ENCODE measurements around the gene PFKFB2.

Gene PFKFB2

GRCh38 chr1:207097871-207098324, 44.8 kb downstream of the PFKFB2 start:
- Histone ChIP-seq H2BK5ac (ENCODE audit: low read length) (no peak overlapping the region), H3K4me3 (ENCODE audit: low read length) (no peak overlapping the region), H3K79me1 (ENCODE audit: low read length) (no peaks in the 10 kb centered on the region), H2AK5ac (ENCODE audit: low read length) (no peak overlapping the region), H3K23ac (ENCODE audit: low read length) (no peak overlapping the region), H4K5ac (ENCODE audit: low read length) (no peak overlapping the region), H3K4me1 (ENCODE audit: control insufficient read depth, low read depth, low read length) (no peaks in the 10 kb centered on the region), H3K18ac (ENCODE audit: low read length) (no peak overlapping the region), H3K27ac (ENCODE audit: low read depth, low read length) (no peak overlapping the region), H3K56ac (ENCODE audit: low read length) (no peak overlapping the region), H3K4ac (ENCODE audit: low read depth, low read length) (no peak overlapping the region), H3K36me3 (ENCODE audit: control insufficient read depth, insufficient read depth, low read length) (no peaks in the 10 kb centered on the region), H3K9ac (ENCODE audit: low read length) (no peak overlapping the region), H3K4me2 (ENCODE audit: low read length) (no peak overlapping the region), H3K79me2 (ENCODE audit: control insufficient read depth, insufficient read depth, low read length) (no peaks in the 10 kb centered on the region), H2BK120ac (ENCODE audit: low read depth, low read length) (no peak overlapping the region), H4K8ac (ENCODE audit: low read depth, low read length) (no peak overlapping the region), H3K27me3 (ENCODE audit: insufficient read depth, low read length, poor library complexity) (no peaks in the 10 kb centered on the region), H2BK15ac (replicated peaks; ENCODE audit: low read depth) (no peak overlapping the region)
- WGBS (ENCODE audit: extremely low coverage, insufficient coverage, low lambda C conversion rate) = no CpG with 5 or more reads among the region's 3 CpGs
- no peak for DNase-seq

GRCh38 chr1:207101720-207102119, 48.6 kb downstream of the PFKFB2 start:
- Histone ChIP-seq H2AK5ac (ENCODE audit: low read length) (no peak overlapping the region), H4K8ac (ENCODE audit: low read depth, low read length) (no peak overlapping the region), H3K27ac (ENCODE audit: low read depth, low read length) (no peak overlapping the region), H3K9ac (ENCODE audit: low read length) (no peak overlapping the region), H2BK5ac (ENCODE audit: low read length) (no peak overlapping the region), H3K23ac (ENCODE audit: low read length) (no peak overlapping the region), H3K56ac (ENCODE audit: low read length) (no peak overlapping the region), H3K79me1 (ENCODE audit: low read length) (no peaks in the 10 kb centered on the region), H3K79me2 (ENCODE audit: control insufficient read depth, insufficient read depth, low read length) (no peaks in the 10 kb centered on the region), H3K4ac (ENCODE audit: low read depth, low read length) (no peak overlapping the region), H3K4me2 (ENCODE audit: low read length) (no peak overlapping the region), H3K27me3 (ENCODE audit: insufficient read depth, low read length, poor library complexity) (no peaks in the 10 kb centered on the region), H4K5ac (ENCODE audit: low read length) (no peak overlapping the region), H3K18ac (ENCODE audit: low read length) (no peak overlapping the region), H3K4me3 (ENCODE audit: low read length) (no peak overlapping the region), H3K36me3 (ENCODE audit: control insufficient read depth, insufficient read depth, low read length) (no peaks in the 10 kb centered on the region), H2BK15ac (replicated peaks; ENCODE audit: low read depth) (no peak overlapping the region), H2BK120ac (ENCODE audit: low read depth, low read length) (no peak overlapping the region), H3K4me1 (ENCODE audit: control insufficient read depth, low read depth, low read length) (no peaks in the 10 kb centered on the region)
- WGBS (ENCODE audit: extremely low coverage, insufficient coverage, low lambda C conversion rate) = no CpG with 5 or more reads among the region's 1 CpG
- DNase-seq = no peak

GRCh38 chr1:207102146-207102545, 49.1 kb downstream of the PFKFB2 start:
- DNase-seq = no peak

GRCh38 chr1:207102659-207103058, 49.6 kb downstream of the PFKFB2 start:
- no peak overlapping the region for H3K23ac ChIP-seq (ENCODE audit: low read length)
- no peak overlapping the region for H4K5ac ChIP-seq (ENCODE audit: low read length)
- no peak overlapping the region for H2BK5ac ChIP-seq (ENCODE audit: low read length)
- H3K36me3 ChIP-seq (ENCODE audit: control insufficient read depth, insufficient read depth, low read length) = no peaks in the 10 kb centered on the region
- no peaks in the 10 kb centered on the region for H3K27me3 ChIP-seq (ENCODE audit: insufficient read depth, low read length, poor library complexity)
- no CpG with 5 or more reads among the region's 1 CpG for WGBS (ENCODE audit: extremely low coverage, insufficient coverage, low lambda C conversion rate)
- no peaks in the 10 kb centered on the region for H3K79me2 ChIP-seq (ENCODE audit: control insufficient read depth, insufficient read depth, low read length)
- H3K56ac ChIP-seq (ENCODE audit: low read length) = no peak overlapping the region
- no peak overlapping the region for H3K4me2 ChIP-seq (ENCODE audit: low read length)
- H3K18ac ChIP-seq (ENCODE audit: low read length) = no peak overlapping the region
- no peaks in the 10 kb centered on the region for H3K79me1 ChIP-seq (ENCODE audit: low read length)
- H3K4me1 ChIP-seq (ENCODE audit: control insufficient read depth, low read depth, low read length) = no peaks in the 10 kb centered on the region
- H3K9ac ChIP-seq (ENCODE audit: low read length) = no peak overlapping the region
- H4K8ac ChIP-seq (ENCODE audit: low read depth, low read length) = no peak overlapping the region
- no peak overlapping the region for H3K4me3 ChIP-seq (ENCODE audit: low read length)
- DNase-seq = no peak
- H2BK15ac ChIP-seq (replicated peaks; ENCODE audit: low read depth) = no peak overlapping the region
- no peak overlapping the region for H3K27ac ChIP-seq (ENCODE audit: low read depth, low read length)
- H2AK5ac ChIP-seq (ENCODE audit: low read length) = no peak overlapping the region
- no peak overlapping the region for H2BK120ac ChIP-seq (ENCODE audit: low read depth, low read length)
- no peak overlapping the region for H3K4ac ChIP-seq (ENCODE audit: low read depth, low read length)

More at GRCh38 chr1:207102146-207102545, 49.1 kb downstream of the PFKFB2 start:
- Histone ChIP-seq H3K56ac (ENCODE audit: low read length) (no peak overlapping the region), H3K4me2 (ENCODE audit: low read length) (no peak overlapping the region), H3K79me1 (ENCODE audit: low read length) (no peaks in the 10 kb centered on the region), H3K79me2 (ENCODE audit: control insufficient read depth, insufficient read depth, low read length) (no peaks in the 10 kb centered on the region), H3K9ac (ENCODE audit: low read length) (no peak overlapping the region), H3K4me3 (ENCODE audit: low read length) (no peak overlapping the region), H2BK120ac (ENCODE audit: low read depth, low read length) (no peak overlapping the region), H2BK15ac (replicated peaks; ENCODE audit: low read depth) (no peak overlapping the region), H3K18ac (ENCODE audit: low read length) (no peak overlapping the region), H2AK5ac (ENCODE audit: low read length) (no peak overlapping the region), H3K27ac (ENCODE audit: low read depth, low read length) (no peak overlapping the region), H3K4ac (ENCODE audit: low read depth, low read length) (no peak overlapping the region), H3K23ac (ENCODE audit: low read length) (no peak overlapping the region), H3K36me3 (ENCODE audit: control insufficient read depth, insufficient read depth, low read length) (no peaks in the 10 kb centered on the region), H4K5ac (ENCODE audit: low read length) (no peak overlapping the region), H3K27me3 (ENCODE audit: insufficient read depth, low read length, poor library complexity) (no peaks in the 10 kb centered on the region), H2BK5ac (ENCODE audit: low read length) (no peak overlapping the region), H4K8ac (ENCODE audit: low read depth, low read length) (no peak overlapping the region), H3K4me1 (ENCODE audit: control insufficient read depth, low read depth, low read length) (no peaks in the 10 kb centered on the region)
- WGBS (ENCODE audit: extremely low coverage, insufficient coverage, low lambda C conversion rate) = no CpG with 5 or more reads among the region's 5 CpGs

- no peak within 1 kb of the TSS for H3K4me2 ChIP-seq (ENCODE audit: low read length)
- H3K4me1 ChIP-seq (ENCODE audit: control insufficient read depth, low read depth, low read length) = no peaks in the 10 kb centered on the region
- H3K36me3 ChIP-seq (ENCODE audit: control insufficient read depth, insufficient read depth, low read length) = no peaks in the 10 kb centered on the region
- no peak within 1 kb of the TSS for H4K5ac ChIP-seq (ENCODE audit: low read length)
- no peak within 1 kb of the TSS for H3K27ac ChIP-seq (ENCODE audit: low read depth, low read length)
- H3K18ac ChIP-seq (ENCODE audit: low read length) = no peak within 1 kb of the TSS
- H4K8ac ChIP-seq (ENCODE audit: low read depth, low read length) = no peak within 1 kb of the TSS
- no peak within 1 kb of the TSS for H3K23ac ChIP-seq (ENCODE audit: low read length)
- H3K27me3 ChIP-seq (ENCODE audit: insufficient read depth, low read length, poor library complexity) = no peaks in the 10 kb centered on the region
- H2BK120ac ChIP-seq (ENCODE audit: low read depth, low read length) = no peak within 1 kb of the TSS
- no peak within 1 kb of the TSS for H3K9ac ChIP-seq (ENCODE audit: low read length)
- H2BK15ac ChIP-seq (replicated peaks; ENCODE audit: low read depth) = no peak within 1 kb of the TSS
- no peak within 1 kb of the TSS for H3K56ac ChIP-seq (ENCODE audit: low read length)
- H2BK5ac ChIP-seq (ENCODE audit: low read length) = no peak within 1 kb of the TSS
- H3K79me2 ChIP-seq (ENCODE audit: control insufficient read depth, insufficient read depth, low read length) = no peaks in the 10 kb centered on the region
- no peaks in the 10 kb centered on the region for H3K79me1 ChIP-seq (ENCODE audit: low read length)
- H3K4me3 ChIP-seq (ENCODE audit: low read length) = no peak within 1 kb of the TSS
- DNase-seq = no peak
- no CpG with 5 or more reads among the region's 7 CpGs for WGBS (ENCODE audit: extremely low coverage, insufficient coverage, low lambda C conversion rate)
- no peak within 1 kb of the TSS for H3K4ac ChIP-seq (ENCODE audit: low read depth, low read length)
- no peak within 1 kb of the TSS for H2AK5ac ChIP-seq (ENCODE audit: low read length)
Observed at GRCh38 chr1:207103892-207104373, 50.9 kb downstream of the PFKFB2 start, which contains the start of gene C4BPA. TSS of gene C4BPA (plus strand) at chr1:207104233. CDS start at chr1:207113026, 8,793 bp downstream.

GRCh38 chr1:207109004-207109403, 55.9 kb downstream of the PFKFB2 start:
- H3K79me1 ChIP-seq (ENCODE audit: low read length) = no peaks in the 10 kb centered on the region
- no CpG with 5 or more reads among the region's 3 CpGs for WGBS (ENCODE audit: extremely low coverage, insufficient coverage, low lambda C conversion rate)
- H2BK5ac ChIP-seq (ENCODE audit: low read length) = no peak overlapping the region
- no peak for DNase-seq
- H2BK120ac ChIP-seq (ENCODE audit: low read depth, low read length) = no peak overlapping the region
- no peaks in the 10 kb centered on the region for H3K27me3 ChIP-seq (ENCODE audit: insufficient read depth, low read length, poor library complexity)
- H3K9ac ChIP-seq (ENCODE audit: low read length) = no peak overlapping the region
- H2BK15ac ChIP-seq (replicated peaks; ENCODE audit: low read depth) = no peak overlapping the region
- no peaks in the 10 kb centered on the region for H3K79me2 ChIP-seq (ENCODE audit: control insufficient read depth, insufficient read depth, low read length)
- no peak overlapping the region for H3K4me3 ChIP-seq (ENCODE audit: low read length)
- no peaks in the 10 kb centered on the region for H3K36me3 ChIP-seq (ENCODE audit: control insufficient read depth, insufficient read depth, low read length)
- H3K56ac ChIP-seq (ENCODE audit: low read length) = no peak overlapping the region
- no peak overlapping the region for H3K4me2 ChIP-seq (ENCODE audit: low read length)
- H3K4me1 ChIP-seq (ENCODE audit: control insufficient read depth, low read depth, low read length) = no peaks in the 10 kb centered on the region
- no peak overlapping the region for H3K18ac ChIP-seq (ENCODE audit: low read length)
- no peak overlapping the region for H3K4ac ChIP-seq (ENCODE audit: low read depth, low read length)
- H4K5ac ChIP-seq (ENCODE audit: low read length) = no peak overlapping the region
- no peak overlapping the region for H2AK5ac ChIP-seq (ENCODE audit: low read length)
- H4K8ac ChIP-seq (ENCODE audit: low read depth, low read length) = no peak overlapping the region
- H3K23ac ChIP-seq (ENCODE audit: low read length) = no peak overlapping the region
- H3K27ac ChIP-seq (ENCODE audit: low read depth, low read length) = no peak overlapping the region

All from mesendoderm (in vitro differentiated cells).